Right lobe of liver (tissue), 4 donors: Measurements from ENCODE around the gene ETV3L.

ENCODE experiments used
- POLR2A ChIP-seq: fragments of 450-650 bp; IDR thresholded peaks from one replicate; pipeline ENCODE4 v1.6.1; 2017; ENCODE audit warnings: antibody characterized with exemption, mild to moderate bottlenecking
- TF ChIP-seq, protein P1 (sequence below), 4 donors: fragments of 200-600 bp in 3 of 4; fragments of 450-650 bp in 1 of 4; IDR thresholded peaks; one replicate each; pipeline versions ENCODE4 v1.5.1 to v1.8.0; 2016 to 2022; ENCODE audit warnings: antibody characterized with exemption in 4 of 4, mild to moderate bottlenecking in 2 of 4
- donor health status: DM: no; HTN: no; CAD: no.
- donor health status: DM: no; HTN: no; CAD: no.
- donor health status: DM: no; HTN: yes; CAD: no.

DNA sequence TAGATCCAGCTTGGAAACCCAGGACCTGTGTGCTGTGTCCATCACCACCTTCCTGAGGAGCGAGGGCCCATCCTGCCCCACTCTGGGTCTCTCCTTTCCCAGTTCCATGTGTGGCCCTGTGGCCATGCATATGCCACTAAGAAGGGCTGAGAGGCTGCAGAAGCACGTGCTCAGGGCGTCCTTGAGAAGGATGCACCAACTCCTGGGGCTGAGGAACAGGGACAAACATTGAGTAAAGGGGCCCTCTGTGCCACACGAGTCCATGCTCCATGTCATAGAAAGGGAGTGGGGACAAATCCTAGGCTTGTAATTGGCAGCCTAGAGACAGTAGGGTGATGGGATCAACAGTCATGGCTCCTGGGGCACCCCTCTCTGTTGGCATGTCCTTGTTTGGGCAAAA lies 8.4 kb downstream of the ETV3L start:
- TF ChIP-seq, protein P1, sequence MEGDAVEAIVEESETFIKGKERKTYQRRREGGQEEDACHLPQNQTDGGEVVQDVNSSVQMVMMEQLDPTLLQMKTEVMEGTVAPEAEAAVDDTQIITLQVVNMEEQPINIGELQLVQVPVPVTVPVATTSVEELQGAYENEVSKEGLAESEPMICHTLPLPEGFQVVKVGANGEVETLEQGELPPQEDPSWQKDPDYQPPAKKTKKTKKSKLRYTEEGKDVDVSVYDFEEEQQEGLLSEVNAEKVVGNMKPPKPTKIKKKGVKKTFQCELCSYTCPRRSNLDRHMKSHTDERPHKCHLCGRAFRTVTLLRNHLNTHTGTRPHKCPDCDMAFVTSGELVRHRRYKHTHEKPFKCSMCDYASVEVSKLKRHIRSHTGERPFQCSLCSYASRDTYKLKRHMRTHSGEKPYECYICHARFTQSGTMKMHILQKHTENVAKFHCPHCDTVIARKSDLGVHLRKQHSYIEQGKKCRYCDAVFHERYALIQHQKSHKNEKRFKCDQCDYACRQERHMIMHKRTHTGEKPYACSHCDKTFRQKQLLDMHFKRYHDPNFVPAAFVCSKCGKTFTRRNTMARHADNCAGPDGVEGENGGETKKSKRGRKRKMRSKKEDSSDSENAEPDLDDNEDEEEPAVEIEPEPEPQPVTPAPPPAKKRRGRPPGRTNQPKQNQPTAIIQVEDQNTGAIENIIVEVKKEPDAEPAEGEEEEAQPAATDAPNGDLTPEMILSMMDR (IDR thresholded peaks at IDR 0.05), result no peak
- TF ChIP-seq POLR2A, result no peak
